Measurements from ENCODE around the gene OPHN1.
A peak's percentile ranks its signal among the peaks of the same experiment; 100 is the strongest.

The OPHN1 gene

DNA sequence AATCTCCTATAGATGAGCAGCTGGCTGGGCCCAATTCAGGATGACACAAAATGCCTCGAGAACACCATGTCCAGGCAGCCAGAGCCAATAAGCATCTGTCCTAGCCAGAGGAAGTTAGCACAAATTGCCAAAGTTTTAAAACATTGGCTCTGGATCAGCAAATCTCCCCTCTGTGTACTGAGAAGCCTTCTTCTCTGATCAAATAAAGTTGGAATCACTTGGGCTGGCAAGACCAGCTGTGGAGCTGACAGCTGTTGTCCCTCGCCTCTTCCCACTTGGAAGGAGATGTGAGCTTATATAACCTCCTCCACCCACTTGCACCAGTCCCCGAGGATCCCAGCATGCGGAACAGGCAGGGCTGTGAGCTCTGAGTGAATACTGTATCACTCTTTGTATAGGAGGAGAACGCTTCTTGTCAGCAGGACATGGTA, 183.9 kb downstream of the OPHN1 start:
- DNase-seq, result no peak

DNA sequence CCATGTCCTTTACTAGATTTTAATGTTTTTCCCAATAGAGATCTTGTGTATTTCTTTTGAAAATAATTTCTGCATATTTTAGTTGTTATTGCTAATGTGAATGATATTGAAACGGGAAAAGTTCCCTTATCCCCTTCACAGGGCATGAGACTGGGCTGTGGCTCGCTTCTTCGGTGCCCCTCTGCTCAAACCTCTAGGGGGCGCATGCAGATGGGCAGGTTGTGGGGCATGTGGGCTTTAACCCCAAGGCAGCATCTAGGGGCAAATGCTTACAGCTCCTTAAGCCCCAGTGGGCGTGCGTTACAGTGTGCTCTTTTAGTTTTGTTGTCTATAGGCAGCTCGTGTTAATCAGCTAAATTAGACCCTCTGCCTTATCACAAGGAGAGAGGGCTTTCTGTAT, 194.7 kb downstream of the OPHN1 start:
- DNase-seq, result no peak

DNA sequence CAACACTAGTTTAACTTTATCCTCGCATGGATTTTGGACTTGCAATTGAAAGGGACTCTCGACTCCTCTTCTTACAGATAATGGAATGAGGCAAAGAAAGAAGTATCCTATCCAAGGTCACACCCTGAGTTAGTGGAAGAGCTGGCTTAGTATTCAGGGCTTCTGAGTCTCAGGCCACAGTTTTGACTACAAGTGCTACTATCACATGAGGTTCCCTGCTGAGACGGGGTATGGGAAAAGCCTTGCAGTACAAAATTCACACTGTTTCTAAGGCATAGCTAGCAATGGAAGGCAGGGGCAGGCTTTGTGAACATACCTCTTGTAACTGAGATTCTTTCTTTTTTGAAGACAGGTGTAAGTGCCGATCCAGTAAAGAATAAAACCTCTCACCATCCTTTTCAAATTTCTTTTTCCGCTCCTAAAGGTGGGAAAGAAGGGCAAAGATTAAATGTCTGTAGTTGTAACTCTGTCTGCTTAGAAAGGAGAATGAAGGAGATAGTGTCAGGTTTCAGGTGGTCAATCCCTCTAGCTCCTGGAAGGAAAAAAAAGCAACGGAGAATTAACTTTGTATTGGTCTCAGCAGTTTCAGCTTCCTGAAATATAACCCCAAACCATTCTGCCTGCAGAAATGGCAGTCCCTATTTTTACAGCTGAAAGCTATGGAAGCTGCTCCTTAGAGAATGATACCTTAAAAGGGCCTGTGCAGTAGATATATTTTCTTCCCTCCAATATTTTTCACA, 199.0 kb downstream of the OPHN1 start:
- DNase-seq, result no peak

DNA sequence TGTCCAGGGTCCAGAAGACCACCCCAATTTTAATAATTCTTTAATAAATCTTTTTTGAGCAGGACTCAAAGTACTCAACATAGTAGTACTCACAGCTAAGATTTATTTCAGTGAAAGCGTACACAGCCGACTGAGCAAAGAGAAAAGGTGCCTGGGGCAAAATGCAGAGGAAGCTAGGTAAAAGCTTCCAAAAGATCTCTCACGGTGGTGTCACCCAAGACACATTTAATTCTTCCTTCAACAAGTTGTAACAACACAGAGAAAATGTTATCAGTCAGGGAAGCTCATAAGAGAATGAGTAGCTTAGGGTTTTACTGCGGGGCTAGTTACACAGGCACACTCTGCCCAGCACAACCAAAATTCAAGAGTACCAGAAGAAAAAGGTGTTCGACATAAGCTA, 201.1 kb downstream of the OPHN1 start:
- DNase-seq, result no peak

DNA sequence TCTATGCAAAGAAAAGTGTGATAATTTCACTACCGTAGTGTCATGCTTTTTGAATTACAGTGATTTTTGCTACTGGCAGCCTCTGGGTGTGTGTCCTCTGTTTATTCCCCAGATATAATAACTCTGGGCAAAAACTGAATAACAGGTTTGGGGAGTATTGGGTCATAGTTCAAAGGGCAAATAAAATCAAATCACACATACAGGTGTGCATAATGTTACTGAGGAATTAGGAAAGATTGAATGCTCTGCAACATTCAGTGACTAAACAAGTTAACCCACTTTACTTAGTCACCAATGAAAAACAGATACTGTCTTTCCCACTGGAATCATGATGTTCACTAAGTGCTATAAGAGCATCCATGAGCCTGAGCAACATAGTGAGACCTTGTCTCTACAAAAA, 224.3 kb downstream of the OPHN1 start:
- DNase-seq, result no peak

DNA sequence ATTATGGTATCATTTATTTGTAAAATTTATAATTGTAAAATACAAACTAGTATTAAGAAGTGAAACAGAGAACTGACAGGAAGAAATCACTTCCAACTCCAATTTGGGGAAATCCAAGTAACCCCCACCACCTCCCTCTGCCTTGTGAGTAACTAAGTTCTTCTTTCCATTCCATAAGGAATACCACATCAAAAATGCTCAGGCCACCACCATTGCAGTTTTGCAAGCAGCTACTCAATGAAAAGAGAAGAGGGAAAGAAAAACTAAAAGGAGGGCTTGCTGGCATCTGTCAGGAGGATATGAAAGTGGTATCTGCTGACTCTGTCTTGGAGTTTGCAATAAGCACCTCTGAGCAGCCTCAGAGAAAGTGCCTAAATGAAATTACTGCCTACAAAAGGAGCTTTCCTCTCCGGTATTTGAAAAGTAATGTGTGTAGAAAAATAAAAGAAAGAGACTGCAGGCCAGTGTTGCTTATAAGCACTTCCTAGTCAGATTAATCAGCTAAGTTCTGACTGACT, 228.7 kb downstream of the OPHN1 start:
- no peak for DNase-seq

DNA sequence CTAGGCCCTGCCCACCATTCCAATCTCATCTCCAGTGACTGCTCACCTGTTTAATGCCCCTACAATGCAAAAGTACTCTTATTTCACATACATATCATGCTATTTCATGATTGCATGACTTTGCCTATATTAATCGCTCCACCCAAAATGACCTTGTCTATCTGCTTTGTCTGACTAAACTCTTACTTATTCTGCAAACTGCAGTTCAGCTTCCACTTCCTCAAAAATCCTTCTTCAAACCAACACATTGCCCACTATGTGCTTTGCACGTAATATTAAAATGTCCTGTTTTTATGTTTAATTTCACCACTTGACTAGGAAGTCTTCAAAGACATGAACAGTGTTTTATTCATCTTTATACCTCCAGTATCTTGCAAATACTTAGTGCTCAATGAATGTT, 229.6 kb downstream of the OPHN1 start:
- DNase-seq, result no peak

DNA sequence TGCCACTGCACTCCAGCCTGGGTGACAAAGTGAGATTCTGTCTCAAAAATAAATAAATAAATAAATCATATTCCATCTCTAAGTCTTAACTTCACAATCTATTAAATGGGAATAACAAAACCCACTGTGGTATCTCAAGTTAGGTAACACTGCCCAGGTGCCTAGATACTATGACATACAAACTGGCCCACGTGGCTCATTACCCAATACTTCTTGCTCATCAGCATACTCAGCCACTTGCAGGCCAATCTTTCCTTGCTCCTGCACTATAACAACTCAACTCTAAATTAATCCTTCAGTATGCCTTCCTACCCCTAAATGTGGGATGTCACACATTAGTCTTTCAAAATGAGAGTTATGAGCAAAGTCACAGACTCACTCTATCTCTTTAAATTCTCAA, 230.1 kb downstream of the OPHN1 start:
- no peak for DNase-seq

DNA sequence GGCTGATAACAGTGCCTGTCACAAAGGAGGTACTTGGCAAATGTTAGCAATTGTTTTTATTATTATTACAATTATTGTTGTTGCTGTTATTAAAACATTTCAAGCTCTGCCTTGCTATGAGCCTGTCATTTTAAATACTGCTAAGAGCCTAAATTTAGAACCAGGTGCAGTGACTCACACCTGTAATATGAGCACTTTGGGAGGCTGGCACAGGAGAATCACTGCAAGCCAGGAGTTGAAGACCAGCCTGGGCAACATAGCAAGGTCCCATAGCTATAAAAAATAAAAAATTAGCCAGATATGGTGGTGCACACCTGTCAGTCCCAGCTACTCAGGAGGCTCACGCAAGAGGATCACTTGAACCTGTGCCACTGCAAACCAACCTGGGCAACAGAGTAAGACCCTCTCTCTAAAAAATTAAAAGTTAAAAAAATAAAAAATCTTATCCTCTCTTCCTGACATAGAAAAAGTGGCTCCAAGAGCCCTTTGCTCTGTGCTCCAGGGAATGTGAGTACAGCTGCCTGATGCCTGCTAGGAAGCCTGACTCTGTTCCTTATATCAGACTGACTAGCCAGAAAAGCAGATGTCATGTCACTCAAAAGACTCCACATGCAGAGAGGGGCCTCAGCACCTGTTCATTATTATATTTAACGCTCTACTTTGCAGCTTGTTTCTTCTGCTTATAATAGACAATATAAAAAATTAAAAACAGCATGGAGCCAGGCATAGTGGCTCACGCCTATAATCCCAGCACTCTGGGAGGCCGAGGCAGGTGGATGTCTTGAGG, 234.0 kb downstream of the OPHN1 start:
- no peak for DNase-seq

DNA sequence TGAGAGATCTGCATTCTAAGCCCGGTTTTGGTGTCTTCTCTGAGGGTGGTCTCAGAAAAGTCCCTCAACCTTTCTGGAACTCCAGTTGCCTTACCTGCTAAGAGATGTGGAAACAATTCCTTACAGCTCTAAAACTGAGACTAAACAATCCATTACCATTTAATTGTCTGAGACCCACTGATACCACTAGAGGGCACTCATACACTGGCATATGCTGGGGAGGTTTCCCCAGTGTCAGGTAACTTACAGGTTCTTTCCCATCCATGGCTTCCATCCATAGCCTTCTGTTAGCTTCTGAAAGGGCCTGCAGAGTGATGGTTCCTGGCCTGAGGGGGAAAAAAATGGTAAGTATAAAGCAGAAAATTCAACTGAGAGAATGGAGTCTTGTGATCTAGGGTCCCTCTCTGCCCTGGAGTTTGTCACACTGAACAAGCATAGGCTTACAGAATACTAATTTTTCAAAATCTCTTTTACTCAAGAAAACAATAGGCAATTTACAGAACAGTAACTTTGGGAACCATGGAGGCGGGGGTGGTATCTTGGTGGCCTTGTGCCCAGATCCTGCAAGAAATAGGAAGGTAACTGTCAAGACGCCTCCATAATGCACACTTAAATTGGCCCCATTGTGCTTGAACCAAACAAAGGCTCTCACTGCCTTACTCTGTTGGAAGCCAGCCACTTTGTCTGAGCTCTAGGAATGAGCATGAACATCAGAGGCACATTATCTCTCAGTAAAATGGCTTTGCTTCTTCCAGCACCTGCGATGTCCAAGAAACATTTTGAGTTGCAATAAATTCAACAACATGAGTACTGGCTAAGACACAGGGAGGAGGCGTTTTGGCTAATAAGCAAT, 236.1 kb downstream of the OPHN1 start:
- peak; percentile 35 for DNase-seq

DNA sequence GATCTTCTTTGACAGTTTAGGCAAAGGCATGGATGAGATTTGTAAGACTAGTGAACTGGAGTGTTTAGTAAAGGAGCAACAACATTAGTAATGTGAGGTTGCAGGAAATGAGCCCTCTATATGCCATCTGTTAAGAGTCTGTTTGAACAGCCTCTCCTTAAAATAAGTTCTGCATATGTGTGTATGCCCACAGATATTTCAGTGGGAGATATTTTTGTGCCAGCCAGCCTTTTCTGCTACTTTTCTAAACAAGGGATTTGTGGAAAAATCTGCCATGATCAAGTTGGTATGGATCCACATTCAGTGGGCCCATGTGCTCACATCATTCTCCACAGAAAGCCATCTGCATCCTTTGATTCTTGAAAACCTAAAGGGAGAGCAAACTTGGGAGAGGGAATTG, 237.7 kb downstream of the OPHN1 start:
- DNase-seq, result no peak

DNA sequence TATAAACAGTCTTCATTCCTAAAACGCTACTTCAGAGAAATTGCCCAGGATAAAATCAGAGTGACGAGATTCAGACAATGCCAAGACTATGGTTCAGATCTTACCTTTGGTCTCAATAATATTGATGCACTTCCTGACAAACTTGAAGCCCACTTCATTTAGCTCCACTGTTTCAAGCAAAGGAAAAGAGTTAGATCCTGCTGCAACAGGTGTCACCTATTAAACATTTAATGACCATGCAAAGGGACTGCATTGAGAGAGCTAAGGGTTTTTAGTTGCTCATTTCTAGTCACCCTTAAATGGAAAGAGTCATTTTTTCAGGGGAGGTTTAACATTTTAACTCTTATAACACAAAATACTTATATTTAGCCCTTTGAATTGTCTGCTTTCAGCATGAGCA, 239.5 kb downstream of the OPHN1 start:
- DNase-seq, result no peak

DNA sequence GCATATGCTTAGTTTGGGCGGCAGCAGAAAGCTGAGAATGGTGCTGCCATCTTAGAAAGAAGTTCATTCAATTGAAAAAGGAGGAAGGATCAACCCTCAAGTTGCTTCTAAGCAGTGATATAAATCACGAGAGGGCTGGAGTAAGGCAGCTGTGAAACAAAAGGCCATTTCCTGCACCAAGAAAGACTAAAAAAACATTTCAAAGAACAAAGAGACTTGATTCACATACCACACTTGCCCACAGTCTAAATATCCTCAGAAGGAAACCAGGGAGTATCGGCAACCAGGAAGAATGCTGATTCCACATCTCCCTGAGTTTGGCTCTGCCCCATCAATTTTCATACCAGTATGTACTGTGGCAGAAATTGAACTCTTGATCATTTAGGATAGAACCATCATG, 240.1 kb downstream of the OPHN1 start:
- DNase-seq, result no peak

DNA sequence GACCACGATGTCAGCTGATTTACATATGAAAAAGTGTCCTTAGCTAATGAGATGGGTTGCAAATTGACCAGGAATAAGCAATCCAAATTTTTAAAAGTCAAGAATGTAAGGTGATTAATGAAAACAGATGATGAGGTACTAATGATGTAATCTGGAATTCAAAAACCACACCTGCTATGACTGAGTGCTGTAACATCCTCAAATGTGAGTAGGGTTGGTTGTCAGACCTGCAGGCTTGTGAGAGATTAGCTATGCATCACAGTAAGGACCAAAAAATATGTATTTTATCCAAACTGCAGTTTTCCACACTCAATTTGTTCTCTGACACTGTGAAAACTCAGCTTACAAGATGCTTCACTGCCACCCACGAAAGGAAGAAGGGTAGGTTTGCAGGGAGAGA, 242.5 kb downstream of the OPHN1 start:
- no peak for DNase-seq

DNA sequence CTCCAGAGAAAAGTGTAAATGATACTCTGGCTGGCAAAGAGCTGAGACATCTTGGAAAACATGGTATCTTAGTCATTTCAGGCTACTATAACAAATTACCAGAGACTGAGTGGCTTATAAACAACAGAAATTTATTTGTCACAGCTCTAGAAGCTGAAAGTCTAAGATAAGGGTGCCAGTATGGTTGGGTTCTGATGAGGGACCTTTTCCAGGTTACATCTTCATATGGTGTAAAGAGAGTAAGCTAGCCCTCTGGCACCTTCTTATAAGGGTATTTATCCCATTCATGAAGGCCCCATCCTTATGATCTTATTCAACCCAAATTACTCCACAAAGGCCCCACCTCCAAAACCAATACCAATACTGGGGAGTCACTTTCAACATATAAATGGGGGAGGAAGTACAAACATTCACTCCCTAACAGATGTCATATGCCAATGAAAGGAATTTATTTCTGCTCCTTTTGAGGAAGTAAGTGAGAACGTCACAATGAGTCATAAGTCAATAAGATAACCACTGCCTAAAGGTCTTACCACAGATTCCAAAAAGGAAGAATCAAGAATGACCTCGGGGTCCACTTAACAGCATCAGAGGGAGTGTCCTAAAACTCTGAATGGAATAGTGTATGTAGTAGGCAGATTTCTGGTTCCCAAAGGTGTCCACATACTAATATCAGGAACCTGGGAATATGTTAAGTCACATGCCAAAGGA, 246.6 kb downstream of the OPHN1 start:
- peak; percentile 58 for DNase-seq

DNA sequence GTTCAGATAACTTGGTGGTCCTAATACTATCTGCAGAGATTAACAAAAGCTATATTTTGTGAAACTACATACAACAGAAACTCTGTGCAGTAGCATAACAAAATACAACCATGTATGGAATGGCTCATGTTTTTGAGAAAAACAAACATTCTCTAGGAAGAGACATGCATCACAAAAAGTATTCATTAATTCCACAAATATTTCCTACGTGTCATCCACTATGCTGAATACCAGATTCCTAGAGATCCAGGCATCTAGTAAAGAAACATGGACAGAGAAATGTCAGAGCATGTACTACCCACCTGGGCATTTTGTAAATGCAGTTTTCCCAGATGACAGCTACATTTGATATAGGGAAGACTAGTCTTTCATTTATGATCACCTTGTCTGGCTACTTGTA, 248.1 kb downstream of the OPHN1 start:
- DNase-seq, result peak; percentile 46

DNA sequence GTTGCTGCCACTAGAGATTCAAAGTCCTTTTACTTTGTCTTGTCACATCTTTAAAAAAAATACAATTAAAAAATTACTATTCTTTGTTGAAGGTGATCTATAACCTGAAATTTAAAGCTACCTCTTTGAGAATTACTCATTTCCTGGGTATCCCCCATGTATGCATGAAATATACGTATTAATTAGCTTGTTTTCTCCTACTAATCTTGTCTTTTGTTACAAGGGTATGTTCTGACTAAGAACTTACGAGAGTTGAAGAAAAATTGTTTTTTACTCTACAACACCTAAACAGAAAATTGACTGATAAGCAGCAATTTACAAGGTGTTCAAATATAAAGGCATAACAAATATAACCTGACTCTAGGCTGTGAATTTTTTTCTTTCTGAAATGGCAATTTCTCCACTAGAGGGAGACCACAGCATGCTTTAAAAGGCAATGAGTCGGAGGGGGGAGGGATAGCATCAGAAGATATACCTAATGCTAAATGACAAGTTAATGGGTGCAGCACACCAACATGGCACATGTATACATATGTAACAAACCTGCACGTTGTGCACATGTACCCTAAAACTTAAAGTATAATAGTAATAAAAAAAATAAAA, 249.6 kb downstream of the OPHN1 start:
- peak; percentile 46 for DNase-seq

DNA sequence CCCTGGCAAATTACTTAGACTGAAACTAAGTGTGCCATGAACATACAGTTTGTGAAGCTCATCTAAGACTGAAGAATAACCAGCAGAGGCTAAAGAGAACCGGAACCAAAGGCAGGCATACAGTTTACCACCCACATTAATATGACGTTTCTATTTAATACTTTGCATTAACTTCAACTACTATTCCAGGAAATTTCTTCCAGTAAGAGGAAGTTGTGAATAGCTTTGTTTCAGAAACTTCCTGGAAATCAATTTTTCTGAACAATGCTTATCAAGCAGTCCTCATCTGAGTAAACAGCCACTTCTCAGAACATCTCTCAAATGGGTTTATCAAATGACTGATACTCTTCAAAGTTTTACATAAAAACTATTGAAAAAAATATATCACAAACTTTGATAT, 252.7 kb downstream of the OPHN1 start:
- no peak for DNase-seq

DNA sequence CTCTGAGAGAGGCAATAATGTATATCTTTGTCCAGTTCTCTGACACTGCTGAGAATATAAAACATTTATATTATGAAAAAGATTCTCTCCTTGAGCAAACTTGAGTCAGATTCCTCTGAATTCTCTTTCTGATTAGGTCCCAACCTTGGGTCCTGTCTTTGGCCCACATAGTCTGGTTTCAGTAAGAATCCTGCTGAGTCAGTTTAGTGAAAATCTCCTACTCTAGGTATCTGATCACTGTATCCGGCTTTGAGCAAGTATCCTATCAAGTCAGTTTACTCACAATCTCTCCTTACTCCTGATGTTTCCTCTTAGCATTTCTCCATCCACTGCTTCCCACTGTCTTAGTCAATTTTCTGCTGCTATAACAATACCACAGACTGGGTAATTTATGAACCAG, 253.9 kb downstream of the OPHN1 start:
- DNase-seq, result no peak

DNA sequence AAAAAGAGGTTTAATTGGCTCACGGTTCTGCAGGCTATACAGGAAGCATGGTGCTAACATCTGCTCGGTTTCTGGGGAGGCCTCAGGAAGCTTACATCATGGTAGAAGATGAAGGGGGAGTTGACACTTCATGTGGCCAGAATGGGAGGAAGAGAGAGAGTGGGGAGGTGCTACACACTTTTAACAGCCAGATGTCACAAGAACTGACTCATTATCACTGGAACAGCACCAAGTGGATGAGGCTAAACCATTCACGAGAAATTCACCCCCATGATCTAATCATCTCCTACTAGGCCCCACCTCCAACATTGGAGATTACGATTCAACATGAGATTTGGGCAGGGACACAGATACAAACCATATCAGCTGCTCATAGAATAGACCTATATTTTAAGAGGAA, 255.8 kb downstream of the OPHN1 start:
- DNase-seq, result peak; percentile 33

DNA sequence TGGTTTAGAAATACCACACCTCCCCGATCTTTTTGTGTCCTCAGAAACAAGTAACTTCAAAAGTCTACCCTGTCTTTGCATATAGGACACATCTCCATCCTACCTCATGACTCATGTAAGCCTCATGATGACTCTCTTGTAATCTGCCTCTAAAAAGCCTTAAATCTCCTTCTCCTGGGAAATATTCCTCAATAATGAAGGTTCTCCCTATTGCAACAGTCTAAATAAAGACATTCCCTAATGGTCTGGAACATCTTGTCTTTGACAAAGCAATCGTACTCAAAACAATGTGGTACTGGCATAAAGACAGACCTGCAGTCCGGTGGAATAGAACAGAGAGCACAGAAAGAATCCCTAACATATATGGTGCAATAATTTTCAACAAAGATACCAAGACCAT, 257.7 kb downstream of the OPHN1 start:
- DNase-seq, result peak; percentile 54

DNA sequence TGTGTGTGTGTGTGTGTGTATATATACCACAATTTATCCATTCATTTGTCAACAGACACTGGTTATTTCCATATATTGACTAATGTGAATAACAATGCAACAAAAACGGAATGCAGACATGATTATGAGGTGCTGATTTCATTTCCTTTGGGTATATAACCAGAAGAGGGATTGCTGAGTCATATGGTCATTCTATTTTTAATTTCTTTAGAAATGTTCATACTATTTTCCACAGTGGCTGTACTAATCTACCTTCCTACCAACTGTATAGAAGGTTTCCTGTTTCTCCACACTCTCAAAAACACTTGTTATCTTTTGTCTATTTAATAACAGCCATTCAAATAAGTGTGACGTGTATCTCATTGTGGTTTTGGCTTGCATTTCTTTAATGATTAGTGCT, 269.9 kb downstream of the OPHN1 start:
- DNase-seq, result peak; percentile 59

Measured in fibroblast of skin of back (primary cell).